ENCODE results near the gene AXIN2.
"Not testable (repeated sequence)": the region's sequence is repeated elsewhere in the genome, so short reads cannot be mapped to it uniquely, and the experiment has no call there.

The AXIN2 gene

GRCh38 chr17:65529040-65529633 is 32.3 kb downstream of the AXIN2 start:
- no peak overlapping the region for H3K4me3 ChIP-seq (replicated peaks; ENCODE audit: insufficient read depth, low read length)
- no peaks in the 10 kb centered on the region for H3K27me3 ChIP-seq (ENCODE audit: insufficient read depth, poor library complexity, severe bottlenecking)
- no peak for DNase-seq (ENCODE audit: low read depth in 1 of 2, low spot score in 1 of 2)
- H3K27ac ChIP-seq (replicated peaks), result no peak overlapping the region
- TF ChIP-seq GABPA (IDR thresholded peaks at IDR 0.05; ENCODE audit: low read depth) (no peak), POLR2AphosphoS5 (IDR thresholded peaks at IDR 0.05; ENCODE audit: low read depth) (no peak), CTCF (IDR thresholded peaks at IDR 0.05; ENCODE audit: insufficient read depth, low read length) (no peak), SPI1 (IDR thresholded peaks at IDR 0.05; ENCODE audit: borderline replicate concordance, low read depth) (no peak), REST (IDR thresholded peaks at IDR 0.05; ENCODE audit: insufficient replicate concordance, low read depth) (no peak)

- no peaks in the 10 kb centered on the region for H3K27me3 ChIP-seq (ENCODE audit: insufficient read depth, poor library complexity, severe bottlenecking)
- no peak for DNase-seq (ENCODE audit: low read depth in 1 of 2, low spot score in 1 of 2)
- no peak overlapping the region for H3K27ac ChIP-seq (replicated peaks)
- no peak overlapping the region for H3K4me3 ChIP-seq (replicated peaks; ENCODE audit: insufficient read depth, low read length)
- TF ChIP-seq CTCF (IDR thresholded peaks at IDR 0.05; ENCODE audit: insufficient read depth, low read length) (no peak), GABPA (IDR thresholded peaks at IDR 0.05; ENCODE audit: low read depth) (no peak), POLR2AphosphoS5 (IDR thresholded peaks at IDR 0.05; ENCODE audit: low read depth) (no peak), REST (IDR thresholded peaks at IDR 0.05; ENCODE audit: insufficient replicate concordance, low read depth) (no peak), SPI1 (IDR thresholded peaks at IDR 0.05; ENCODE audit: borderline replicate concordance, low read depth) (no peak)
Measured at GRCh38 chr17:65527857-65528591, 33.4 kb downstream of the AXIN2 start.

- Histone ChIP-seq H3K27me3 (ENCODE audit: insufficient read depth, poor library complexity, severe bottlenecking) (no peaks in the 10 kb centered on the region), H3K27ac (replicated peaks) (no peak overlapping the region), H3K4me3 (replicated peaks; ENCODE audit: insufficient read depth, low read length) (no peak overlapping the region)
- DNase-seq (ENCODE audit: low read depth in 1 of 2, low spot score in 1 of 2), result no peak
- no peak for TF ChIP-seq GABPA (IDR thresholded peaks at IDR 0.05; ENCODE audit: low read depth)
Measured at GRCh38 chr17:65527381-65527780, 34.1 kb downstream of the AXIN2 start.

GRCh38 chr17:65526854-65527253 is 34.6 kb downstream of the AXIN2 start:
- H3K27ac ChIP-seq (replicated peaks); H3K27me3 ChIP-seq (ENCODE audit: insufficient read depth, poor library complexity, severe bottlenecking); DNase-seq (ENCODE audit: low read depth in 1 of 2, low spot score in 1 of 2): not testable (repeated sequence)

More at GRCh38 chr17:65526854-65527253, 34.6 kb downstream of the AXIN2 start:
- not testable (repeated sequence) for H3K4me3 ChIP-seq (replicated peaks; ENCODE audit: insufficient read depth, low read length)
